Peyer's patch (tissue), 4 donors: ENCODE measurements around the gene GLRA3.

ENCODE experiments used
- POLR2A ChIP-seq, 2 donors: fragments of 450-650 bp; IDR thresholded peaks; one replicate each; pipeline ENCODE4 v1.5.1; 2017; ENCODE audit warnings: antibody characterized with exemption in 2 of 2, mild to moderate bottlenecking in 2 of 2, moderate library complexity in 2 of 2
- TF ChIP-seq, protein P1 (sequence below), 6 experiments: fragments of 450-650 bp in 4 of 6; fragments of 200-600 bp in 2 of 6; sonication (generic) in 1 of 6; IDR thresholded peaks; one replicate each; pipeline ENCODE4 v1.5.1; 2017 to 2019; ENCODE audit warnings: antibody characterized with exemption in 6 of 6, mild to moderate bottlenecking in 3 of 6, moderate library complexity in 1 of 6

DNA sequence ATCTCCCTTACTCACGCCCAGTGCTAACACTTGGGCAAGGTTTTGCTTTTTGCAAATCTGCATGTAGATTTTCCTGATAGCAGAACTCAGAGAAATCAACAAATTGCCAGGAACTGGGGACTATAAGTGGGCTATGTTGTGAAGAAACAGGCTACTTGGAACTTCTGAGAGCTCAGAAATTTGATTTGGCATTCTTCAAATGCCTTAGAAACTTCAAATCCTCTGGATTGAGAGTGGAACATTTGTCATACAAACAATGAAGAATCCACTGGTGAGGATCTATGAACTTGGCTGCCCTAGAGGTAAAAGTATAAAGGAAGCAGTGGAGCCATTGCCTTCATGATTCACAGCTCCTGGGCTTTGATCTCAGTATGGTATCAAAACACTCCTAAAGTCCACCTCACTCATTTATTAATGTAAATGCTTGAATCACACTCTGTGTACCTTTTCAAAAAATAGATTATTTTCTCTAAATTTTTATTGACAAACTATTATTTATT, 126.0 kb downstream of the GLRA3 start:
- TF ChIP-seq, protein P1, sequence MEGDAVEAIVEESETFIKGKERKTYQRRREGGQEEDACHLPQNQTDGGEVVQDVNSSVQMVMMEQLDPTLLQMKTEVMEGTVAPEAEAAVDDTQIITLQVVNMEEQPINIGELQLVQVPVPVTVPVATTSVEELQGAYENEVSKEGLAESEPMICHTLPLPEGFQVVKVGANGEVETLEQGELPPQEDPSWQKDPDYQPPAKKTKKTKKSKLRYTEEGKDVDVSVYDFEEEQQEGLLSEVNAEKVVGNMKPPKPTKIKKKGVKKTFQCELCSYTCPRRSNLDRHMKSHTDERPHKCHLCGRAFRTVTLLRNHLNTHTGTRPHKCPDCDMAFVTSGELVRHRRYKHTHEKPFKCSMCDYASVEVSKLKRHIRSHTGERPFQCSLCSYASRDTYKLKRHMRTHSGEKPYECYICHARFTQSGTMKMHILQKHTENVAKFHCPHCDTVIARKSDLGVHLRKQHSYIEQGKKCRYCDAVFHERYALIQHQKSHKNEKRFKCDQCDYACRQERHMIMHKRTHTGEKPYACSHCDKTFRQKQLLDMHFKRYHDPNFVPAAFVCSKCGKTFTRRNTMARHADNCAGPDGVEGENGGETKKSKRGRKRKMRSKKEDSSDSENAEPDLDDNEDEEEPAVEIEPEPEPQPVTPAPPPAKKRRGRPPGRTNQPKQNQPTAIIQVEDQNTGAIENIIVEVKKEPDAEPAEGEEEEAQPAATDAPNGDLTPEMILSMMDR (IDR thresholded peaks at IDR 0.05) = no peak
- TF ChIP-seq POLR2A (IDR thresholded peaks at IDR 0.05) = no peak
